22Rv1 (cell line): ENCODE measurements around the gene ST8SIA5.

Experiments
- H3K27ac ChIP-seq: fragments of 450-650 bp; 2 replicates; pipeline ENCODE4 v1.5.1; 2017
- ZFX ChIP-seq: fragments of 450-650 bp; IDR thresholded peaks from 2 replicates; pipeline ENCODE4 v1.6.1; 2017; ENCODE audit warnings: antibody characterized with exemption, borderline replicate concordance
- TF ChIP-seq, protein P1 (sequence below): fragments of 450-650 bp; IDR thresholded peaks from 2 replicates; pipeline ENCODE4 v1.5.1; 2017; ENCODE audit warnings: mild to moderate bottlenecking

The ST8SIA5 gene

DNA sequence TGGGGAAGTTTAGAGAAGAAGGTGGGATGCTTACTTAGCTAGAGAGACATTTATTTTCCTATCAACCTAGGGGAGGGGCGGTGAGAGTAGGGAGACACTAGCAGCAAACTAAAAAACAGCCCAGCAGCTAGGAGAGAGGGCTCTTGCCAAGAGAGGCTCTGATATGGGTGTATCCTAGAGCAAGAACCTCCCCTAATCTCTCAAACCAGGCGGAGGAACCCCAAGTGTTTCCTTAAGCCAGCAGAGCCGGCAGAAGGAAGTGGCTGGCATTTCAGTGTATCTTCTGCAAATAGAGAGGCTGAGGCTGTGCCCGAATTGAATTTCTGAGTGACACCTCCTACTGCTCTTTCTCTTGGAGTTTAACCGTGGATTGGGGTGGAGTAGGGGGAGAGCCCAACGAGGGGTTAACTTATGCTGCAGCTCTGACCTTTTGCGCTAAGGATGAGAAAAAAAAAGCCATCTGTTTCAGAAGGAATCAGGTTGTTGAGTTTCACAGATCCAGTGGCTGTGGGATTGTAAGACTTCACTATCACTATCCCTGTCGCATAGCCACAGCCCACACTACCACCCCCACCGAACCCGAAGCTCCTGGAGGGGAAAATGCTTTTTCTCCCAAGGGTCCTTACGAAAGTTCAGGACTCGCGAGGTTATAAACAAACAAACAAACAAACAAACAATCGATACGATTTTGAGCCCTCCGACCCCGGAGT is 1.4 kb downstream of the ST8SIA5 start:
- TF ChIP-seq ZFX: no peak
- TF ChIP-seq, protein P1, sequence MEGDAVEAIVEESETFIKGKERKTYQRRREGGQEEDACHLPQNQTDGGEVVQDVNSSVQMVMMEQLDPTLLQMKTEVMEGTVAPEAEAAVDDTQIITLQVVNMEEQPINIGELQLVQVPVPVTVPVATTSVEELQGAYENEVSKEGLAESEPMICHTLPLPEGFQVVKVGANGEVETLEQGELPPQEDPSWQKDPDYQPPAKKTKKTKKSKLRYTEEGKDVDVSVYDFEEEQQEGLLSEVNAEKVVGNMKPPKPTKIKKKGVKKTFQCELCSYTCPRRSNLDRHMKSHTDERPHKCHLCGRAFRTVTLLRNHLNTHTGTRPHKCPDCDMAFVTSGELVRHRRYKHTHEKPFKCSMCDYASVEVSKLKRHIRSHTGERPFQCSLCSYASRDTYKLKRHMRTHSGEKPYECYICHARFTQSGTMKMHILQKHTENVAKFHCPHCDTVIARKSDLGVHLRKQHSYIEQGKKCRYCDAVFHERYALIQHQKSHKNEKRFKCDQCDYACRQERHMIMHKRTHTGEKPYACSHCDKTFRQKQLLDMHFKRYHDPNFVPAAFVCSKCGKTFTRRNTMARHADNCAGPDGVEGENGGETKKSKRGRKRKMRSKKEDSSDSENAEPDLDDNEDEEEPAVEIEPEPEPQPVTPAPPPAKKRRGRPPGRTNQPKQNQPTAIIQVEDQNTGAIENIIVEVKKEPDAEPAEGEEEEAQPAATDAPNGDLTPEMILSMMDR: no peak
- no peak overlapping the region for H3K27ac ChIP-seq

DNA sequence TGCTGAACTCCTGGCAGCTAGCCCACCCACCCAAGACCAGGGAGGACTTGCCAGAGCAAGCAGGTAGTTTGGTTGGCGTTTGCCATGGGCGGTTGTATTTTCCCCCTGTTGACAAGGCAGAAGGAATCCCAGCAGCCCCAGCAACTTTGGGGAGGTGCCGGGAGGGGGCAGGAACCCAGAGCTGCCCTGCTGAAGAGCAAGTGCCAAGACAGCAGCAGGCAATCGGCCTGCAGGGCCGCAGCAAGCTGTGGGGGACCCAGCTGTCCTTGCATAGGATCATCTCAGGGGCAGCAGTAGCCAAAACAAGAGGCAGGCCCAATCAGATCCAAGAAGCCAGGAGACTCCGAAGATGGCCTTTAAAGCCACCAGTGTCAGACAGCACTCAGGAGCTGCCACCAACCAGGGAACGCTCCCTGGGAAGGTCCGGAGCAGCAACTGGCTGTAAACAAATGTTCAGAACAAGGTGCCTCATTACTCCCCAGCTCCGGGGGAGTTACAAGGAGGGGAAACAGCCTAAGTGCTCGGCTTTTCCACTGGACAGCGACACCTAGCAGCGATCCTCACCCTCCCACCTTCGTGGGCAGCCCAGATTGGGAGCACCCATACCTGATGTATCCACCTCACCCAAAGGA is 2.1 kb downstream of the ST8SIA5 start:
- H3K27ac ChIP-seq: no peak overlapping the region
- no peak for TF ChIP-seq ZFX
- TF ChIP-seq, protein P1: peak; percentile 16; the same call in 1 of the 2 replicates

DNA sequence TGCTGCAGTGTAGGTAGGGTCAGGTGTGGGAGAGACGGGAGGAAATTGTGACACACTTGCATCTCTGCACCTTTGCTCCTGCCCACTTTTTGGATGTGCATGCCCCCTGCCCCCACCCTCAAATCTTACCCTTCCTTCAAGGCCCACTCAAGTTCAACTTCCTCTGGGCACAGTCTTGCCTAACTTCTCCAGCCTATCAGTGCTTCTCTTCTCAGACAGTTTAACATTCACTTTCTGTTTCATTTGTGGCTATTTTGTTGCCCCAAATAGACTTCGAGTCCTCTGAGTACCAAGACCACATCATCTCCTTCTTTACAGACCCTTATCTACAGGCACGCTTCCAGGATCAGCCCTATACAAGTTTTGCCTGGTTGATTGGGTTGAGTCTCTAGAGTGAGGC is 2.7 kb downstream of the ST8SIA5 start:
- TF ChIP-seq, protein P1: no peak
- no peak for TF ChIP-seq ZFX
- no peak overlapping the region for H3K27ac ChIP-seq

DNA sequence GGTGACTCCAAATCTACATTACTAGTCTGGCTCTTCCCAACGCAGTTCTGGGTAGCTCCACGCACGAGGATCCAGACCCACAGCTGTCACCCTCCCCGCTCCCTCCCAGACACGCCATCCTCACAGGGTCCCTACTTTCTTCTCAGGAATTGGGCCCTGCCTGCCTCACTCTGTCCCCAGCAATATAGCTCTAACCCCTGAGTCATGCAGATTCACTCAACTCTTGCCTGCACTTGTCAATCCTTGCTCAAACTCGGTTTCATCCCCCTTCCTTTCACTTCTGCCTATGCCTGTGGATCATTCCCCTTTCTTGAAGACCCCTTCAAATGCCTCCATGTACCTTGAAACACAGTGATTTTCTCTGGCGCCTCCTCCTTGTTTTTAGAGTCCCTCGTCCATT is 5.0 kb downstream of the ST8SIA5 start:
- TF ChIP-seq, protein P1: no peak
- TF ChIP-seq ZFX: no peak
- H3K27ac ChIP-seq: no peak overlapping the region

DNA sequence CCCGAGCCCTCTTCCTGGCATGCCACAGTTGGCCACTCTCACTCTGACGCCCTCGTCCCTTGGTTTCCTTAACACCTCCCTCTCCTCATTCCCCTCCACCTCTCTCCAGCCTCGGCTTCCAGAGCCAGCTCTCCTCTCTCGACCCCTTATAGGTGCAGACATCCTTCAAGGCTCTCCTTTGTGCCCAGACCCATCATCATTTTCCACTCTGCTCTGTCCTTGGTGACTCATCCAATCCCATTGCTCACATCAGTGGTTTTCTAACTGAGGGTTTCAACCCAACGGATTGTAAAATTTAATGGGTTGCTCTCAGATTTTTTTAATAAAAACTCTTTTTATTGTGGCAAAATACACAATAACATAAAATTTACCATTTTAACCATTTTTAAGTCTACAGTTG is 6.2 kb downstream of the ST8SIA5 start:
- TF ChIP-seq ZFX: no peak
- TF ChIP-seq, protein P1: no peak
- H3K27ac ChIP-seq: no peak overlapping the region

DNA sequence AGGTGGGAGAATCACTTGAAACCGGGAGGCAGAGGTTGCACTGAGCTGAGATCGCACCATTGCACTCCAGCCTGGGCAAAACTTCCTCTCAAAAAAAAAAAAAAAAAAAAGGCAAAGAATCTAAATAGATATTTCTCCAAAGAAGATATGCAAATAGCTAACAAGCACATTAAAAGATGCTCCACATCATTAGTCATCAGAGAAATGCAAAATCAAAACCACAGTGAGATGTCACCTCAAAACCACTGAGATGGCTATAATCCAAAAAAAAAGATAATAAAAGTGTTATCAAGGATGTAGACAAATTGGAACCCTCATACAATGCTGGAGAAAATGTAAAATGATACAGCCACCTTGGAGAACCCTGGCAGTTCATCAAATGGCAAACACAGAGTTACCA is 8.4 kb downstream of the ST8SIA5 start:
- no peak for TF ChIP-seq ZFX
- TF ChIP-seq, protein P1: no peak
- H3K27ac ChIP-seq: no peak overlapping the region

DNA sequence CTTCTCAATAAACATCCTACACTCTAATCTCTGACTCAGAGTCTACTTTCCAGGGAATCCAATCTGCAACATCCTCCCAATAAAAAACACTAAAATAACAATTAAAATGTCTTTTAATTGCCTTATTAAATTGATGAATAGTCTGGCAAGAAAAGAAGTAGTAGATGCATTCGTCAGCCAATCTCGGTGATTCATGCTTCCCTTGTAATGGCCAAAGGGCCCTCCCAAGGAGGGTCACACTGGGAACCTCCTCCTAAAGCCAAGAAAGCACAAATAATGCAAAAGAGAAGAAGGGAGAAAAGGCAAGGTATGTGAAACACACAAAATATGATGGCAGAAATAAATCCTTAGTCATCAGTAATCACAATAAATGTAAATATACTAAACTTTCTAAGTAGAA is 16.8 kb downstream of the ST8SIA5 start:
- TF ChIP-seq ZFX: no peak
- TF ChIP-seq, protein P1: no peak
- no peak overlapping the region for H3K27ac ChIP-seq
